GM21528 (cell line): ENCODE measurements around the gene SACS.

Experiments
- ATAC-seq: cut with Tn5 transposase; IDR thresholded peaks from one replicate; pipeline ENCODE4 v1.9.1; 2021; ENCODE audit warnings: mild to moderate bottlenecking, moderate library complexity; ENCODE audit not compliant: unreplicated experiment, low FRiP score

SACS gene

DNA sequence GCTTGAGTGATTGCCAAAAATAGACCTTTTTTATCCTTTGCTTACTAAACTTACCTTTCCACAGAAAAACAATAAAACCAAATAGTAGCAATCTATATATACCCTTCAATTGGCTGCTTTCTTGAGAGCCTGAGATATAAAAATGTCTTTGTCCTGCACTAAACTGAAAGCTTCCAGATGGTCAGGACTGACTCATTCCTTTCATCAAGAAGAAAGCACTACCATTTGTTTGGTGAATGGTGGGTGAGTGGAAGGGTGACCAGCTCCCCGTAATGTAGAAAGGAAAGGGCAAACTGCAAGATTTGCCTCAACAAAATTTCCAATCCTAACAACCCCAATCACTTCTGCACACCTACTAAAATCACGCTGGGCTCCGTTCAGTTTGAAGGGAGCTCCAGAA is 67.8 kb downstream of the SACS start:
- ATAC-seq = no peak

DNA sequence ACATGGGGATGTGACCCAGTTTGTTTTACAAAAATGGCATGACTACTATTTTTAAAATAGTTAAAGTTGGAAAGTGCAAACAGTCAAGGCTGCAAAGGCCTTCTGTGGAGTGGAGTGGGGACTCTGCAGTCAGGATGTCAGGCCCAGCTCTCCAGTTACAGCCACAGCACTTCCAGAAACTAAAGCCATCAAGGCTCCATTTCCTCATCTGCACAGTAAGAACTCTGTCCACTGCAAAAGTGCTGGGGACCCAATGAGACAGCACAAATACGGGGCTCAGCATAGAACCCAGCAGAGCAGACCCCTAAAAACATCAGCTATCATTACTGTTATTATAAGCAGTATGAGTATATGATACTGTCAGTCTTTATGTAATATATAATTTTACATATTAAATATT is 73.6 kb downstream of the SACS start:
- ATAC-seq = no peak

DNA sequence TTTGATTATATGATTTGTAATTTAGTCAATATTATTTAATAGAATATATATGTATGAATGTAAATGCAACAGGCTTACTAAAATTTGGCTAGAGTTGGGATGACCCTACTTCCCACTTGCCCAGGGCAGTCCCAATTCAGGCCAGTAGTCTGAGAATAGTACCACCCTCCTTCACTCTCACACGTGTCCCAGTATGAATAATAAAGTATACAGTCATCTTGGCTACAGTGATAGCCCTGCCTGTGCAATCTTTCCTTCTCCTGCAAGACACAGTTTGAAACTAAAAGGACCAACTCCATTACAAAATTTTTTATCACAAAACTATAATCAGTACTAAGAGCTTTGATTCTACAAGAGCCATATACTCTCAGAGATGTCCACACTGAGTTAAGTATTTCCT is 76.2 kb downstream of the SACS start:
- ATAC-seq = no peak

DNA sequence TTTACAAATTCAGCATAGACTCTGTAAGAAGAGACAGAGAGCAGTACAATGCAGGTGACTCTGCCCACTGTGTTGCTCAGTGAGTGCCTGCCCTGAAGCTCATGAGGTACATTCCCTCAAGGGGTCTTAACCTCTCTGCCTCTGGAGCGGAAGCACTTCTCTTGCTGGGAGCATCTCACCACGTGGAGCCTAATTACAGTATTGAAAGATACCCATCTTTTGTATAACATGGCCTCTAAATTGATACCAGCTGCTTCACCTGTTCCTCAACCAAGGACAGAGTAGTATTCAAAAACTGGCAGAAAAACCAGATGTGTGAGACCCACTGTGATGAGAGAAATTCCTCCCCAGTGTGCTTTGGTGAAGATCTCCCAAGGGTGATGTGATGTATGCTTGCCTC is 77.1 kb downstream of the SACS start:
- no peak for ATAC-seq

DNA sequence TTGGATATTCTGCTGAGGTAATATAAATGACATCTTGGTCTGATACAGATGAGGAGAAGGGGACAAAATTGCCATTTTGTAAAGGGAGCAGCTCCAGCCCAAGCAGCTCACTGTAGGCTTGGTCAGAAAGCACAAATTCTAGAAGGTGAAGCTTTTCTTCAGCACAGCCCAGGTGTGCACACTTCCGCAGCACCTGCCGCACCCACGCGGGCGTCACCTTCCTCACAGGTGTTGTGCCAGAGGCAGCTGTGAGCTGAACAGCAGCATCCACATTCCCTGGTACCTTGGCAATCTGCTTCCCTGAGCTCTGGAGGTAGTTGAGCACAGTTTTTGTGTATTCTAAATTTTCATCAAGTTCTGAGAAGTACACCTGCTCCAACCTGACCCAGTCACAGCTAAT is 79.0 kb downstream of the SACS start:
- ATAC-seq = no peak

DNA sequence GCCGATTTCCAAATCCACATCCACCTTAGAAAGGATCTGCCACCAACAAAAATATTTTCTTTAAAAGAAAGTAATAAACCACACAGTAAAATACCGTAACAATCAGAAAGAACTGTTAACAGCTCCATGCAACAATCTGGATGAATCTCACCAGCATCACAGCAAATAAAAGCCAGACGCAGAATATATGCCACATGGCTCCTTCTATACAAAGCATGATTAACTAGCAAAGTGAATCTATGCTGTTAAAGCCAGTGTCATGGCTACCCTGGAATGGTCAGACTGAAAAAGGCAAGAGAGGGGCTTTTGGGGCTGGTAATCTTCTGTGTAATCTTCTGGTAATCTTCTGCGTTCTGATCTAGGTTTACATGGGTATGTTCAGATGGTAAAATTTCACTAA is 81.3 kb downstream of the SACS start:
- no peak for ATAC-seq

DNA sequence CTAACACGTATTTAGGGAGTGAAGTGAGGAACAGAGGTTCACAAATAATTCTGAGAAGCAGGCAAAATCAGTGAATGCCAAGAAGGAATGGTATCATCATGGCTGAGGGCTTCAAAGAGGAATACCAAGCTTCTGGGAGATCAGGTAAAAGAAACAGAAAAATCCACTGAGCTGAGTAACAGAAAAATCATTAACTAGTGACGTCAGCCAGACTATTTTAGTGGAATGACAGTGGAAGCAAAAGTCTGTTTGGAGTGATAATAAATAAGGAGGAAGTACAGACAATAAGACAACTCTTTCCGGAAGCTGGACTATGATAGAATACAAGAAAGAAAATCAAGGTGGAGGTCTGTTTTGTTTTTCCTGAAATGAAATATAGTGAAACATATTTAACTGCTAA is 83.5 kb downstream of the SACS start:
- ATAC-seq = no peak

DNA sequence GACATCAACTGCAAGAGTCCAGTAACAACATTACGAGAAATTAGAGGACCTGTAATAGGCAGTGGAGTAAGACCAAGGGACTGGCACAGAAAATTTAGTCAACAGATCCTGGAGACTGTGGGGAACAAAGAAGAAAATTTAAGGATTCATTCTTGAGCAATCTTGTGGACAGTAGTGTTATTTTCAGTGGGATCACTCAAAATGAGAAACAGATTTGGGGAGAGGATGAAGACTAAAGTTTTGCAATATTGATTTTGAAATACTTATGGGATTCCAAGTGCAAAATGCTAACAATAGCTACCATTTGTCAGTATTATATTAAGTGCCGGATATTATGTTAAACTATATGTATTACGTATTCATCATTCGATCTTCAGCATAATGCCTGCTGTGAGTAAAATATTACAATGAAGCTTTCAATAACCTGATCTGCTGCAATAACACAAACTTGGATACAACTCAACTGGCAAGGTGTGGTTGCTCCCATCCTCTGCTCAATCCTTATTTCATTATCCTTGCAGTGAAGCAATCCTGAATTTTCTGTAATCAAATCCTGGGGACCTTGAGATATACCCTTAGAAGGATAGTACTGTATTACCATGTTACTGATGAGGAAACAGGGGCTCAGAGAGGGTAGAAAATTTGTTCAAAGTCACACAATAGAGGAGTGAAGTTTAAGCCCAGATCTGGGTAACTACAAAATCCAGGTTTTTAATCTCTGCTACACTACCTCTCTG is 84.2 kb downstream of the SACS start:
- no peak for ATAC-seq

DNA sequence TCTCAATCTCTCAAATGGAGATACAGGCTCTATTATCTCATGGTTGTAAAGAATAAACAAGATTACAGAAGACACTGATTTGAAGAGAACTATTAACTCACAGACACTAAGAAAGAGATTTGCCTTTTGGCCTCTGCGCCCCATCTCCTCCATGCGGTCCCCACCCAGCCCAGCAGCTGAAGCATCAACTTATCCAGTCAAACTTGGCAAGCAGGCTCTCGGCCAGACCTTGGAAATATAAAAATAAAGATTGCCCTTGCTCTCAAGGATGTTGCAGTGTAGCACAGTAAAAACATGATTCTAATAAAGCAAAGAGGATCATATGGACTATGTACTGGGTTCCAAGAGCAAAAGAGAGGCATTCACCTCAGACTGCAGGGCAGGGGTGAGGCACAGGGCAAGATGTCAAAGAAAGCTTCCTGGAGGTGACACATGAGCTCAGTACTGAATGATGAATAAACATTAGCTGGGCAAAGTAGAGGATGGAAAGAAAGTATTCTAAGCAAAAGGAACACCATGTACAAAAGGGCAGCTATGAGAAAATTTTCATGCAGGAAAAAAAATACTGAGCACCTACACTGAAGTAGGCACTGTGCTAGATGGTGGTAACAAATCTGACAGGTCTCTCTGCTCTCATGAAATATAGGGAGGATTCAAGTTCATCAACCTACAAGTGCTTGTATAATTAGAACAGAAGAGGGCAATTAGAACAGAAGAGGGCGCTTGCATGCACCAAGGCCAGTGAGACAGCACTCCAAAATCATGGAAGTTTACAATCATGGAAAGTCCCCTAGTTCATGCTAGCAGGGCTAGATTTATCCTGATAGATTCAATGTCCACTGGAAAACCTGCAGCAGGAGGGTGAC is 85.0 kb downstream of the SACS start:
- ATAC-seq = no peak

DNA sequence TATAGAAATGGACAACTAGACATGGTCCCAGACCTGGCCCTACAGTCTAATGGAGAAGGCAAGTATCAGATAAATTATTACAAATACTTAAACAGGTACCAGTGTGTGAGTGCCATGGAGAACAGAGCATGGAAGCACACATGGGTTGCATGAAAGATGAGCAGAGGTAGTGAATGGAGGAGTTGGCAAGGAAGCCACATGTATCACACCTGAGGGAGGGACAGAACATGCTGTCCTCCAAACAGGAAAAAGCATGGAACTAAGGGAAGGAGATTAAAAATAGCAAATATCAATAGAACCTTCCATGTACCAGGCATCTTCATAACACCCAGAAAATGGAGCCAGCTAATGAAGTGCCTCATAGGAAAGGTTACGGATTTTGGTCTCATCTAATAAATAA is 85.9 kb downstream of the SACS start:
- ATAC-seq = no peak

DNA sequence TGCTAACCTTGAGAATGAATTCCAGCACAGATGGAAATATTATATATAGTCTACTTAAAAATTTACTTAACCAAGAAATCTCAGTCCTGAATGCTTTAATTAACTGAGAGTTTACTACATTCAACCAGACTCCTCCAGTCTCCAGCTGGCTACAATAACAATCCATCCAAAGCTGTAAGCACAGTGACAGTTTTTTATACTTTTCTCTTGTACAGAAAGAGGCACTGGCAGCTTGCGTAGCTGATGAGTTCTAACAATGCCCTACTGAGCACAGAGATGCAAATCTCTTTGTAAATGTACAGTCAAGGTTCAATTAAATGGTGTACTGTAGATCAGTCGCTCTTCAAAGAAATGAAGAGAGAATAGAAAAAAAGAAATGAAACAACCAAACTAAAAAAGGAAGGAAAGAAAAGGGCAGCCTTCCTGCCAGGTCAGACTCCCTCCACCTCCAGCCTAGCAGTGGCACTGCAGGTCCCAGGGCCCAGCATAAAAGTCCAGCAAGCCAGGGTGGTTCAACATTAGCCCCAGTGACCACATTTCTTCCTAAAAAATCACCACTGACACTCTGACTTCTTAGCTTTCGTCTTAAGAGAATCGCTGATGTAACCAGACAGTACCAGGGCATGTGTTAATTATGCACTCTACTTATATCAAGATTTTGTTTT is 88.4 kb downstream of the SACS start:
- no peak for ATAC-seq

DNA sequence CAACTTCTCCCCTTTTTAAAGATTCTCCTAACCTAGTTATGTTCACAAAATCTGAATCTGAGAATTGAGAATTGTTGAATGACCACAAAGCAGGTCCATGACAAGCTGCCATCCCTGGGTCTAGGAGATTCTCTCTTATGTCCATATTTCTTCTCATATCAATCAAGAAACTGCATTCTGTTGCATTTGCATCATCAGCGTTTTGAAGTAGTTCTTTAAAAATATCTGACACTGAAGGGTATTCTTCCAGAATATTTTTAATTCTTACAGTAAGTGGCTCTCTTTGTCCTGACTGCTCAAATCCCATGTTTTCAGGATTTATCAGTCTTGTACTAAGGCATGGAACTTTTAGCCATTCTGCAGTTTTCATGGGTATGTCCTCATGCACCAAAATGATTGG is 94.3 kb downstream of the SACS start:
- no peak for ATAC-seq

DNA sequence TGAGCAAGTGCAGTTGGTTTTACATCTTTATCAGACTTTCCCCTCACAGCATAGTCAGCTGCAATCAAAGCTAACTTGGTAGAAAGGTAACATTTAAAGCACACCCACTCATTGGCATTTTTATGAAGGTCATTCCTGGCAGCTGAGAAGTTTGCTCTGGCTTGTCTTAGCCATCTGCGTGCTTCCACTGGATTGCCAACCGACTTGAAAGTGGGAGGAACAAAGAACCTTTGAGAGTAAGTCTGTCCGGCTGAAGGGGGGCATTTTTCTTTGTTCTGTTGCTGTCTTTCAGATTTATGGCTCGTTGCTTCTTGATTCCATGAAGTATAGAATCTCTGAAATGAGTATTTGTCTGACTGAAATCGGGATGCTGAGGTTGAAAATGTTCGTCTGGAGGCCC is 103.1 kb downstream of the SACS start:
- ATAC-seq = no peak

DNA sequence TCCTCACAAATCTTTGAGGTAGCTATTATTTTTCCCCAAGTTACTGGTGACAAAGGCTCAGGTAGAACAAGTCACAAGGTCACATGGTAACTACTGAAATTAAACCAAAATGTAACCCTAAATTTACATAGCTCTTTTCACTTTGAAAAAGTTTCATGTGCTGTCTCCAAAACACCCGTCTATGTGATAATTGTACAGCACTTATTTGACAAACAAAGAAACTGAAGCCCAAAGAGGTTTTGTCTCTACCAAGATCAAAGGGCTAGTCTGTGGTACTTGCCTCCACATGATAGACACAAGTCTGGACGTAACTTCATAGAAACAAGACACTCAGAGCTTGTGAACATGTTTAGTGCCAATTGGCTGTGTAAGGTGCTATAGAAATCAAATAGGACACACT is 108.3 kb downstream of the SACS start:
- ATAC-seq = no peak

DNA sequence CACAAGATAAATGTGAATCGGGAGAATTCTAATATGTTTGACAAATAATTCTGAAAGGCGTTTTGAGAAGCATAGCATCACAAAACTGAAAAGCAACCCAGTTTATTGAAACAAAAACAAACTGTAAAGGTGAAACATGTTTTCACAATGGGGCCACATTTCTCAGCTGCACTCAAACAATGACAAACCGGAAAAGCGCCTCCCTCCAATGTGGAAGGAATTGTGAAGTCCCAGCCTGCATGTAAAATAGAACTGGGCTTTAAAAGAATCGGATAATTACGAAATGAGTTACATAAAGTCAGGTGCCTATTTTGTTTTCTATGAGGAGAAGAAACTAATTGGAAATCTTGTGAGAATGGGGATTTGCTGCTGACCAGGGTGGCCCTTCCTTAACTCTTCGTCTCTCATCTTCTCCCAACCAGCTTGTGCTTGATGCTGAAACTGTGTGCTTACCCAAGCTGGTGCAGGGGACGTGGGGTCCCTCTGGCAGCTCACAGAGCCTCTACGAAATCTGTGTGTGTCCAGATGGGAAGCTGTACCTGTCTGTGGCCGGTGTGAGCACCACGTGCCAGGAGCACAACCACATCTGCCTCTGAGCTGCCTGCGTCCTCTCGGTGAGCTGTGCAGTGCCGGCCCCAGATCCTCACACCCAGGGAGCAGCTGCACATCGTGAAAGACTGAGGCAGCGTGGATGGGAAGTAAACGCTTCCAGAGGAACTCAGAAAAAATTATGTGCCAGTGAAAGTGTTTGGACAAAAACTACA is 109.4 kb downstream of the SACS start:
- no peak for ATAC-seq

DNA sequence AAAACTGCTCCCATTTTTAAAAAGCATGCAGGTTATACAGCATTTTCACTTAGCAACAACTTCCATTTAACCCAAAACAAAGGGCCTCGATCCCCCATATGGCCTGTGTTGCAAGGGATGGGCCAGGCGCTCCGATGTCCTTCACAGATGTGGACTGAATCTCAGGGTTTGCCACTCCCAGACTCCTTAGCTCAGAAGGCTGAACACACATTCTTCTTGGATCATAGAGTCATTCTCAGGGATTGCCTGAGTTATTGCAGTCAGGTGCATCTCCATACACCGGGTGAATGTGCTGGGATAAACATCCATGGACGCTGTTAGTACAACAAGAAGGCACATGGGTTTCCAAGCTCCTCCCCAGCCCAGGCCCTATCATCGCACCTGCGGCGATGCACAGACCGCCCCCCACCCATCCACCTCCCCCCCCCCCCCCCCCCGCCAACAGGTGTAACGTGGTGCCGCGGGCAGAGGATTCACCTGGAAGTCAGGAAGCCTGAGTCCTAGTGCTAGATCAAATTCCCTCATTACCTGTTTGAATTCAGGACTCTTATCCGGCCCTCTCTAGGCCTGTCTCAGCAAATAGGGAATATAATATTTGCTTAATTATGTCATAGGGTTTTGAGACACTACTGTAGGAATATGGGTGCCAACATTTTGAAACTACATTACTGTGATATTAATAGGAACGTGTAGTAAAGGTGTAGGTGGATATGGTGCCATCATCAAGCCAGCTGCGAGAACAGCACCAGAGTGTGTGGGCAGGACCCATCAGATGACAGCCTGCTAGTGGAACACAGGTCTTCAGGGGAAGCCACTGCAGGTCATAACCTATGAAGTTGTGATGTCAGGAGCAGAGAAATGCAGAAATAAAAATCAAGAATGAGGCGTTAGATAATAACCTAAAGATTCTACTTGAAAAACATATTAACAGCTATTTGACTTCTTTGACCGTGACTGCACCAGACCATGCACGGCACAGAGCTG is 110.9 kb downstream of the SACS start:
- no peak for ATAC-seq

DNA sequence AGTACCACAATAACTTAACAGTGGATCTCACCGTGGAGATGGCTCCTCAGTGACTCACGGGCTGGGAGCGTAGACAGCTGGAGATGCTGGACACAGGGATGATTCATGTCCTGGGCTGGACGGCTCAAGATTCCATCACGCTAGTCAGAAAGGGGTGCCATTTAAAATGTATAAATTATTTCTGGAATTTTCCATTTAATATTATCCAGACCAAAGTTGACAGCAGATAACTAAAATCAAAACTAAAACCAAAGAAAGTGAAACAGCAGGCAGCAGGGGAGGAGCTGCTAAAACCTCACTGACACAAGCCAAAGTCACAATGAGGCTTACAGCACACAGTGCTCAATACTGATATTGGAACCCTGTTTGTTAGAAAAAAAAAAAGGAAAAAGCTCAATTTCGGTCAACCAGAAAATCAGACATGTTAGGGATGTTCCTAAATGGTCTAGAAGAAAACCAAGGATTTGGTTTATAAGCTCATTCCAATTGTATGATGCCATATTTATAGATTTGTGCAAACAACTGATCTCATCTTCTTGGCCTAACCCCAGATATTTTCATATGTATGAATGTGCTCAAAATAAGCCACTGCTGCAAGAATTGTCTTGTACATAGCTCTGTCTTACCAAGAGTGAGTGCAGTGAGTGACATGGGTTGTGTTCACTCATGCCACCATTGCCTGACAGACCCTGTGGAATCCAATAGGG is 111.8 kb downstream of the SACS start:
- ATAC-seq = peak; percentile 88

DNA sequence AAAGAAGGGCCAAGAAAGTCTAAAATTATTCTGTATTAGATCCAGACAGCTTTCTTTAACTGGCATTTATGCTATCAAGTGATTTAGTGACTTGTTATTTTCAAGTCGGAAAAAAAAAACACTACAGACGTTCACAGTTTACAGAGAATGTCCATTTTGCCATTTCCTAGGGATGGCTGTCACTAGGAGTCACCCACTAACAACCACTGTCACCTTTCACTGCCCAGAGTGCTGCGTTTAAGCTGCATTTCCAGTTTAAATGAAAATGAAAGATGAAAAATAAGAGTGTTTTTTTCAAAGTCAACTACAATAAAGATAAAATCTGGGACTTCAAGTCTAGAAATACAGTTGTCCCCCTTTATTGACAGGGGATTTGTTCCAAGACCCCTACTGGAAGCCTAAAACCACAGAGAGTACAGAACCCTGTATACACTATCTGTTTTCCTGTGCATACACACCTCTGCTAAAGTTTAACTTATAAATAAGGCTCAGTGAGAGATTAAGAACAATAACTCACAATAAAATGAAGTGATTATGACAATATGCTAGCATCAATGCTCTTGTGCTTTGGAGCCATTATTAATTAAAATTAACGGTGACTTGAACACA is 112.5 kb downstream of the SACS start:
- peak; percentile 24 for ATAC-seq

DNA sequence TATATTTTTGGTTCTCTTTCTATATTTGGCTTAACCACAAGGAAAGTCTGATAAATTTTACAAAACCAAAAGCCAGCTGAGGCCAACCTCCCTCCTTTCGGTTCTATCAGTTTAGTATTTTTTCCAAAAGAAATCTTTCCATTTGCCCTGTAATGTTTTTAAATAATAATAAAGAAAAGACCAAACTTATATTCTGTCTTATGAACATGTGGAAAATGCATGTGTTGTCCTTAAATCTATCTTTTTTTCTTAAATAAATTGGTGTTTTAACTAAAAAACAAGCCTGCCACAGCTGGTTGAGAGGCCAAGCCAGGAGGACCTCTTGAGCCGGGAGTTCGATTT is 113.6 kb downstream of the SACS start:
- no peak for ATAC-seq
